Measurements from ENCODE around the gene ERCC5.

- no peak for TF ChIP-seq CTCF (IDR thresholded peaks at IDR 0.05)
- no peak for TF ChIP-seq POLR2A (IDR thresholded peaks at IDR 0.05)
Measured at GRCh38 chr13:102846261-102847015, 606 bp downstream of the ERCC5 start.
